A549 (cell line): ENCODE measurements around the gene MMD. TPM values are rescaled to one million over a fixed set of nuclear protein-coding genes. Genes with fewer than 3 reads are reported as not detected.

ENCODE experiments used
- ATAC-seq, 2 experiments: fragments of 200-7000 bp in 1 of 2; fragments of >200 bp in 1 of 2; cut with Nextera tagmentation in 1 of 2; cut with Tn5 transposase in 1 of 2; 3 replicates each; pipeline versions ENCODE4 v1.8.0 to v1.9.1; 2018 to 2020; ENCODE audit warnings: mild to moderate bottlenecking in 1 of 2, moderate library complexity in 1 of 2
- CTCF ChIA-PET: fragments of 300-600 bp; sonication (Branson Sonifier 250); formaldehyde crosslinking; extraction: SDS; loops from one replicate; lab custom pipeline; 2021; ENCODE audit warnings: antibody characterized with exemption, inconsistent platforms; lab: Yijun Ruan, JAX
- POLR2A ChIA-PET: fragments of 350-600 bp; formaldehyde crosslinking; extraction: SDS; loops from one replicate; lab custom pipeline; 2021; ENCODE audit warnings: antibody characterized with exemption, inconsistent platforms; lab: Yijun Ruan, JAX
- DNase-seq, 2 experiments: peaks; one replicate each; pipeline versions ENCODE4 v3.0.0 to v3.0.0-alpha.2; 2011 to 2016; ENCODE audit warnings: low read depth in 1 of 2, low spot score in 1 of 2
- FAIRE-seq: peaks from 2 replicates; lab custom pipeline; 2011; peaks lifted over from hg19 to GRCh38; lab: Jason Lieb, UNC
- H3K27ac ChIP-seq, 2 experiments: fragments of >200 bp; sonication (Bioruptor Twin); formaldehyde crosslinking; 3 replicates each; pipeline ENCODE4 v1.5.1; 2016 to 2017
- H3K4me1 ChIP-seq: fragments of >200 bp; sonication (Bioruptor Twin); formaldehyde crosslinking; 3 replicates; pipeline ENCODE4 v1.6.1; 2016
- H3K4me2 ChIP-seq: fragments of >200 bp; sonication (Bioruptor Twin); formaldehyde crosslinking; 3 replicates; pipeline ENCODE4 v1.6.1; 2016
- H3K4me3 ChIP-seq: fragments of >200 bp; sonication (Bioruptor Twin); formaldehyde crosslinking; 3 replicates; pipeline ENCODE4 v1.5.1; 2016
- H3K9me3 ChIP-seq: fragments of >200 bp; sonication (Bioruptor Twin); formaldehyde crosslinking; 3 replicates; pipeline ENCODE4 v1.6.1; 2016
- BCL3 ChIP-seq: fragments of >200 bp; sonication (Bioruptor Twin); formaldehyde crosslinking; IDR thresholded peaks from 3 replicates; pipeline ENCODE4 v1.6.1; 2016
- CEBPB ChIP-seq, 2 experiments: fragments of >200 bp in 1 of 2; sonication (Bioruptor Twin) in 1 of 2; formaldehyde crosslinking in 1 of 2; IDR thresholded peaks; 2 replicates each; pipeline ENCODE4 v1.6.1; 2012 to 2016
- CHD4 ChIP-seq: fragments of 200-600 bp; sonication (generic); IDR thresholded peaks from 2 replicates; pipeline ENCODE4 v1.6.1; 2016; ENCODE audit warnings: antibody characterized with exemption, mild to moderate bottlenecking, borderline replicate concordance
- CTCF ChIP-seq: fragments of >200 bp; sonication (Bioruptor Twin); formaldehyde crosslinking; IDR thresholded peaks from 3 replicates; pipeline ENCODE4 v1.5.1; 2016
- EP300 ChIP-seq, 2 experiments: fragments of >200 bp; sonication (Bioruptor Twin); formaldehyde crosslinking; IDR thresholded peaks; 2 replicates in 1 of 2; 3 replicates in 1 of 2; pipeline ENCODE4 v1.6.1; 2016 to 2017
- ESRRA ChIP-seq: fragments of 150-350 bp; IDR thresholded peaks from 2 replicates; pipeline ENCODE4 v1.6.1; 2014; ENCODE audit warnings: mild to moderate bottlenecking, low read length, borderline replicate concordance
- HMGXB4 ChIP-seq: fragments of 250-450 bp; sonication (Bioruptor Pico); IDR thresholded peaks from 2 replicates; pipeline ENCODE4 v1.5.0; 2021; ENCODE audit warnings: mild to moderate bottlenecking, moderate library complexity, borderline replicate concordance
- JUNB ChIP-seq: fragments of >200 bp; sonication (Bioruptor Twin); formaldehyde crosslinking; IDR thresholded peaks from 2 replicates; pipeline ENCODE4 v1.6.1; 2016
- MAFK ChIP-seq: fragments of 450-650 bp; IDR thresholded peaks from 2 replicates; pipeline ENCODE4 v1.6.1; 2014; ENCODE audit not compliant: partially characterized antibody
- MAZ ChIP-seq: fragments of 150-350 bp; IDR thresholded peaks from 2 replicates; pipeline ENCODE4 v1.6.1; 2014; ENCODE audit warnings: antibody characterized with exemption, low read depth, low read length, borderline replicate concordance
- MYC ChIP-seq: IDR thresholded peaks from 2 replicates; pipeline ENCODE4 v1.6.1; 2012; ENCODE audit warnings: mild to moderate bottlenecking, inconsistent platforms, low read length, improper control_type of control experiment, borderline replicate concordance
- PBX3 ChIP-seq: IDR thresholded peaks from 2 replicates; pipeline ENCODE4 v1.6.1; 2012
- POLR2AphosphoS2 ChIP-seq: conservative IDR thresholded peaks from 2 replicates; pipeline ENCODE4 v1.6.1; 2012; ENCODE audit warnings: low read length, improper control_type of control experiment, inconsistent platforms
- RARB ChIP-seq: fragments of 250-450 bp; sonication (Bioruptor Pico); IDR thresholded peaks from 2 replicates; pipeline ENCODE4 v1.8.0; 2021; ENCODE audit warnings: mild to moderate bottlenecking, moderate library complexity
- REST ChIP-seq: fragments of 200-600 bp; sonication (generic); IDR thresholded peaks from 2 replicates; pipeline ENCODE4 v1.6.1; 2016; ENCODE audit warnings: antibody characterized with exemption, mild to moderate bottlenecking, moderate library complexity
- RFX5 ChIP-seq: fragments of 450-650 bp; IDR thresholded peaks from 2 replicates; pipeline ENCODE4 v1.7.1; 2014; ENCODE audit warnings: antibody characterized with exemption, mild to moderate bottlenecking, moderate library complexity
- RNF2 ChIP-seq: fragments of 200-600 bp; sonication (generic); IDR thresholded peaks from 2 replicates; pipeline ENCODE4 v1.6.1; 2016; ENCODE audit warnings: low read depth, mild to moderate bottlenecking, antibody characterized with exemption, moderate library complexity, borderline replicate concordance
- SMC3 ChIP-seq: fragments of >200 bp; sonication (Bioruptor Twin); formaldehyde crosslinking; IDR thresholded peaks from 3 replicates; pipeline ENCODE4 v1.6.1; 2018; ENCODE audit warnings: inconsistent platforms
- TFCP2L1 ChIP-seq: fragments of 250-450 bp; sonication (Bioruptor Pico); IDR thresholded peaks from 2 replicates; pipeline ENCODE4 v1.5.0; 2021; ENCODE audit warnings: mild to moderate bottlenecking
- USF2 ChIP-seq: fragments of 450-650 bp; IDR thresholded peaks from 2 replicates; pipeline ENCODE4 v1.6.1; 2014; ENCODE audit warnings: antibody characterized with exemption
- ZNF302 ChIP-seq: fragments of 250-450 bp; sonication (Bioruptor Pico); IDR thresholded peaks from 2 replicates; pipeline ENCODE4 v1.9.0; 2021; ENCODE audit warnings: inconsistent platforms, mild to moderate bottlenecking, moderate library complexity
- WGBS: methylation state at CpG from one replicate; pipeline ENCODE4 v1.1.6; 2017; ENCODE audit errors: missing lambda C conversion rate; 5-methylcytosine and 5-hydroxymethylcytosine counted together
- polyA plus RNA-seq, 4 experiments: library from polyadenylated mRNA; depleted of rRNA in 3 of 4; stranded (reverse); fragments of >200 nt; fragmentation: RNase III in 1 of 4; extraction: RNeasy Plus Mini Kit Qiagen cat#74134 plus additional on column Dnase treatment in 1 of 4; gene quantifications; 2 replicates in 3 of 4; 3 replicates in 1 of 4; pipeline ENCODE4 v1.2.3, GENCODE V29; 2011 to 2017

MMD gene
- polyA plus RNA-seq, 2 of the 4 experiments (the other 2 are of a cell fraction) = 22.5 to 54.7 TPM

GRCh38 chr17:55391764-55392467 lies 29.7 kb downstream of the MMD start (continued):
- TF ChIP-seq RARB (CRISPR knock-in tag) (no peak), CEBPB (IDR thresholded peaks at IDR 0.05) (no peak), ESRRA (no peak), POLR2AphosphoS2 (no peak), JUNB (no peak), CHD4 (no peak), MAFK (no peak), HMGXB4 (CRISPR knock-in tag) (no peak), RNF2 (no peak), PBX3 (no peak)

- ChIA-PET POLR2A (no interaction called here), CTCF (interaction anchor here (1.0 to 4.6 kb wide), 6 partner anchors 10 to 119 kb away, joined by 3 to 19 read pairs (median 6); no protein-coding TSS in a partner anchor)
- WGBS = 95% methylated on average over 4 of the region's 4 CpGs
- no peak for FAIRE-seq
- Histone ChIP-seq H3K4me1 (peaks cover 11% of the 10 kb centered on the region; the same call in 2 of the 3 replicates), H3K27ac (no peak overlapping the region), H3K4me2 (no peak overlapping the region), H3K4me3 (no peak overlapping the region), H3K9me3 (no peaks in the 10 kb centered on the region)
- ATAC-seq = no peak; a peak in 2 of 6 replicates
- DNase-seq = no peak
- TF ChIP-seq USF2 = no peak
- no peak for TF ChIP-seq REST
- no peak for TF ChIP-seq RFX5
- TF ChIP-seq MYC = no peak
- TF ChIP-seq SMC3 = no peak
- TF ChIP-seq RNF2 = no peak
- TF ChIP-seq HMGXB4 (CRISPR knock-in tag) = no peak
- no peak for TF ChIP-seq BCL3
- no peak for TF ChIP-seq TFCP2L1 (CRISPR knock-in tag)
- TF ChIP-seq PBX3 = no peak
- TF ChIP-seq CTCF = no peak
- no peak for TF ChIP-seq MAZ
- no peak for TF ChIP-seq ZNF302
- TF ChIP-seq ESRRA = no peak
- no peak for TF ChIP-seq MAFK
- TF ChIP-seq EP300 (IDR thresholded peaks at IDR 0.05) = no peak
Measured at GRCh38 chr17:55391244-55391757, 30.3 kb downstream of the MMD start.
